PC-9 (cell line): ENCODE data around the gene FLNB. TPM values are rescaled to one million over a fixed set of nuclear protein-coding genes. Genes with fewer than 3 reads are reported as not detected.

Source experiments
- BruUV-seq: library from RNA; stranded (reverse); fragments of 400-500 nt; replicated peaks from 2 replicates; lab custom pipeline; 2021; lab: Mats Ljungman, UMichigan
- CTCF ChIA-PET: fragments of 300-600 bp; sonication (Branson Sonifier 250); formaldehyde crosslinking; loops from one replicate; lab custom pipeline; 2022; ENCODE audit warnings: antibody characterized with exemption; lab: Charles Lee
- POLR2A ChIA-PET: fragments of 300-600 bp; sonication (Branson Sonifier 250); formaldehyde crosslinking; loops from one replicate; lab custom pipeline; 2022; ENCODE audit warnings: antibody characterized with exemption; ENCODE audit not compliant: unreplicated experiment; lab: Charles Lee
- DNase-seq, 2 experiments: peaks; one replicate each; pipeline versions ENCODE4 v3.0.0 to v3.0.0-alpha.2; 2015 to 2022; ENCODE audit warnings: mixed read lengths in 1 of 2
- H2AFZ ChIP-seq: fragments of 200-600 bp; sonication (generic); 2 replicates; pipeline ENCODE4 v1.8.1; 2017; ENCODE audit warnings: antibody characterized with exemption
- H3F3A ChIP-seq: fragments of 200-600 bp; sonication (generic); 2 replicates; pipeline ENCODE4 v1.8.1; 2017; ENCODE audit warnings: antibody characterized with exemption, mild to moderate bottlenecking, low read depth; ENCODE audit not compliant: insufficient read depth
- H3K27ac ChIP-seq: fragments of 200-600 bp; sonication (generic); 2 replicates; pipeline ENCODE4 v1.6.1; 2016; ENCODE audit warnings: mixed run types
- H3K27me3 ChIP-seq: fragments of 200-600 bp; sonication (generic); 2 replicates; pipeline ENCODE4 v1.6.1; 2016; ENCODE audit warnings: low read depth, mixed run types; ENCODE audit not compliant: insufficient read depth
- H3K36me3 ChIP-seq: fragments of 200-600 bp; sonication (generic); 2 replicates; pipeline ENCODE4 v1.6.1; 2016; ENCODE audit warnings: low read depth, mixed run types
- H3K4me1 ChIP-seq: fragments of 200-600 bp; sonication (generic); replicated peaks from 2 replicates; pipeline ENCODE4 v1.6.1; 2016; ENCODE audit warnings: mixed run types; ENCODE audit not compliant: insufficient read depth
- H3K4me2 ChIP-seq: fragments of 200-600 bp; sonication (generic); 2 replicates; pipeline ENCODE4 v1.6.1; 2017; ENCODE audit warnings: mixed run types
- H3K4me3 ChIP-seq: fragments of 200-600 bp; sonication (generic); 2 replicates; pipeline ENCODE4 v1.6.1; 2016; ENCODE audit warnings: mixed run types
- H3K79me2 ChIP-seq: fragments of 200-600 bp; sonication (generic); 2 replicates; pipeline ENCODE4 v1.6.1; 2017; ENCODE audit warnings: low read depth, mixed run types
- H3K9me2 ChIP-seq: fragments of 200-600 bp; sonication (generic); 2 replicates; pipeline ENCODE4 v1.8.1; 2017; ENCODE audit warnings: mild to moderate bottlenecking; ENCODE audit not compliant: insufficient read depth
- H3K9me3 ChIP-seq: fragments of 200-600 bp; sonication (generic); 2 replicates; pipeline ENCODE4 v1.8.1; 2016; ENCODE audit warnings: low read depth; ENCODE audit not compliant: insufficient read depth
- H4K20me1 ChIP-seq: fragments of 200-600 bp; sonication (generic); 2 replicates; pipeline ENCODE4 v1.8.1; 2017; ENCODE audit not compliant: insufficient read depth
- CTCF ChIP-seq: fragments of 200-600 bp; sonication (generic); conservative IDR thresholded peaks from 2 replicates; pipeline ENCODE4 v1.6.1; 2017; ENCODE audit warnings: mixed run types, antibody characterized with exemption, mild to moderate bottlenecking, moderate library complexity
- EZH2 ChIP-seq: fragments of 200-600 bp; sonication (generic); IDR thresholded peaks from 2 replicates; pipeline ENCODE4 v1.8.0; 2017; ENCODE audit warnings: antibody characterized with exemption, low read depth
- intact Hi-C: fragments of 100-400 bp; cut with micrococcal nuclease; formaldehyde crosslinking; loops from one replicate; pipeline ENCODE4 v1.10.0; 2022; ENCODE audit not compliant: unreplicated experiment
- total RNA-seq: library from RNA; stranded (reverse); gene quantifications from 2 replicates; pipeline ENCODE4 v1.2.3, GENCODE V29; 2021

The FLNB gene
- total RNA-seq, 1 experiment from 2014 or later: 349 TPM

GRCh38 chr3:58152225-58153015 is 144.2 kb downstream of the FLNB start:
- POLR2A ChIA-PET: no interaction called here
- no TSS peak for BruUV-seq
- Histone ChIP-seq H3K36me3 (peaks cover 56% of the 10 kb centered on the region), H3K79me2 (no peaks in the 10 kb centered on the region), H4K20me1 (peaks cover 4% of the 10 kb centered on the region; the same call in 1 of the 2 replicates), H3K4me3 (no peak overlapping the region), H3K27me3 (no peaks in the 10 kb centered on the region), H3K27ac (no peak overlapping the region), H3K4me1 (no peaks in the 10 kb centered on the region), H3K9me2 (no peaks in the 10 kb centered on the region), H3F3A (peaks cover 53% of the 10 kb centered on the region; the same call in 1 of the 2 replicates), H3K4me2 (no peak overlapping the region), H3K9me3 (no peaks in the 10 kb centered on the region), H2AFZ (no peak overlapping the region)
- CTCF ChIA-PET: no interaction called here
- TF ChIP-seq CTCF (no peak), EZH2 (no peak)
- intact Hi-C loops: no loop called here
- DNase-seq: no peak

- POLR2A ChIA-PET: no interaction called here
- no peak for TF ChIP-seq CTCF
- TF ChIP-seq EZH2: no peak
- Histone ChIP-seq H3K27me3 (no peaks in the 10 kb centered on the region), H3K9me3 (no peaks in the 10 kb centered on the region), H3K27ac (no peak overlapping the region), H3K4me1 (no peaks in the 10 kb centered on the region), H4K20me1 (peaks cover 4% of the 10 kb centered on the region; the same call in 1 of the 2 replicates), H3K4me3 (no peak overlapping the region), H3F3A (peaks cover 43% of the 10 kb centered on the region; the same call in 1 of the 2 replicates), H2AFZ (no peak overlapping the region), H3K9me2 (no peaks in the 10 kb centered on the region), H3K4me2 (no peak overlapping the region), H3K79me2 (no peaks in the 10 kb centered on the region), H3K36me3 (peaks cover 47% of the 10 kb centered on the region)
- DNase-seq: no peak
- intact Hi-C loops: no loop called here
- no TSS peak for BruUV-seq
- CTCF ChIA-PET: no interaction called here
Observed at GRCh38 chr3:58153371-58153770, 145.1 kb downstream of the FLNB start.

- no peak for TF ChIP-seq CTCF
- TF ChIP-seq EZH2: no peak
- peaks cover 44% of the 10 kb centered on the region for H3K36me3 ChIP-seq
- no peaks in the 10 kb centered on the region for H3K9me3 ChIP-seq
- H3K4me2 ChIP-seq: no peak overlapping the region
- no peak overlapping the region for H2AFZ ChIP-seq
- intact Hi-C loops: no loop called here
- CTCF ChIA-PET: no interaction called here
- H3K4me1 ChIP-seq: no peaks in the 10 kb centered on the region; the same call in 1 of the 2 replicates
- H3F3A ChIP-seq: peaks cover 29% of the 10 kb centered on the region; the same call in 1 of the 2 replicates
- BruUV-seq: no TSS peak
- POLR2A ChIA-PET: no interaction called here
- no peak for DNase-seq
- H3K27me3 ChIP-seq: no peaks in the 10 kb centered on the region
- H3K79me2 ChIP-seq: no peaks in the 10 kb centered on the region
- no peaks in the 10 kb centered on the region for H3K9me2 ChIP-seq
- no peak overlapping the region for H3K27ac ChIP-seq
- peaks cover 4% of the 10 kb centered on the region; the same call in 1 of the 2 replicates for H4K20me1 ChIP-seq
- no peak overlapping the region for H3K4me3 ChIP-seq
Observed at GRCh38 chr3:58154626-58155449, 146.6 kb downstream of the FLNB start.
